HG03442 (cell line): ENCODE data around the gene CHPF2.

Source experiments
- ATAC-seq: cut with Tn5 transposase; IDR thresholded peaks from one replicate; pipeline ENCODE4 v1.9.1; 2021; ENCODE audit warnings: mild to moderate bottlenecking, moderate library complexity; ENCODE audit not compliant: unreplicated experiment

CHPF2 gene

GRCh38 chr7:151282111-151282510 lies 49.8 kb downstream of the CHPF2 start:
- no peak for ATAC-seq

GRCh38 chr7:151283302-151283701 lies 51.0 kb downstream of the CHPF2 start:
- ATAC-seq, result no peak

GRCh38 chr7:151286148-151286547 lies 53.9 kb downstream of the CHPF2 start:
- no peak for ATAC-seq
